Measurements from ENCODE around the gene FRMD5.

- TF ChIP-seq CTCF (IDR thresholded peaks at IDR 0.05; ENCODE audit: low read length) (no peak), EZH2 (optimal IDR thresholded peaks at IDR 0.05; ENCODE audit: low read depth, low read length) (no peak), EZH2phosphoT487 (IDR thresholded peaks at IDR 0.05; ENCODE audit: low read length) (no peak)
Measured at GRCh38 chr15:44243829-44244228, 48.8 kb upstream of the FRMD5 start.

All from MM.1S (cell line).